Esophagus squamous epithelium (tissue), 4 donors: Measurements from ENCODE around the gene KIAA0513.

ENCODE experiments used
- CTCF ChIP-seq, 6 experiments: fragments of 450-650 bp in 4 of 6; fragments of 200-600 bp in 2 of 6; sonication (generic) in 2 of 6; IDR thresholded peaks; one replicate each; pipeline ENCODE4 v1.5.1; 2016 to 2019; ENCODE audit warnings: antibody characterized with exemption in 6 of 6, mild to moderate bottlenecking in 4 of 6, moderate library complexity in 4 of 6
- POLR2A ChIP-seq, 4 donors: fragments of 450-650 bp; IDR thresholded peaks; one replicate each; pipeline ENCODE4 v1.6.1; 2017; ENCODE audit warnings: antibody characterized with exemption in 4 of 4, mild to moderate bottlenecking in 4 of 4, moderate library complexity in 3 of 4

GRCh38 chr16:84986102-84986501, 41.5 kb upstream of the KIAA0513 start:
- no peak for TF ChIP-seq CTCF (IDR thresholded peaks at IDR 0.05)
- no peak for TF ChIP-seq POLR2A (IDR thresholded peaks at IDR 0.05)
